Measurements from ENCODE around the gene CCNL2. TPM values are rescaled to one million over a fixed set of nuclear protein-coding genes. Genes with fewer than 3 reads are reported as not detected.
"Not testable (repeated sequence)": the region's sequence is repeated elsewhere in the genome, so short reads cannot be mapped to it uniquely, and the experiment has no call there.

Gene CCNL2
- total RNA-seq, 8 experiments from 2014 or later: 99.6 to 392 (median 163) TPM

GRCh38 chr1:1377540-1378205 is 21.5 kb downstream of the CCNL2 start:
- Histone ChIP-seq H3K4me1 (replicated peaks in 1 of 2) (peaks cover 17 to 19% of the 10 kb centered on the region in 2 donors), H3K4me3 (no peak overlapping the region), H3K27ac (no peak overlapping the region)
- in situ Hi-C loops (cut with MboI; ENCODE audit: low pct_unique_long_range_greater_than_20kb in 2 of 9, low sequenced_read_pairs in 9 of 9, unreplicated experiment in 9 of 9): no loop called here
- no peak for ATAC-seq (replicated peaks in 6 of 8)
- 85 to 100% (median 92%) methylated on average over 2 to 16 of the region's 16 CpGs; no CpG with 5 or more reads in 1 of the 10 experiments for WGBS, 10 experiments

DNA sequence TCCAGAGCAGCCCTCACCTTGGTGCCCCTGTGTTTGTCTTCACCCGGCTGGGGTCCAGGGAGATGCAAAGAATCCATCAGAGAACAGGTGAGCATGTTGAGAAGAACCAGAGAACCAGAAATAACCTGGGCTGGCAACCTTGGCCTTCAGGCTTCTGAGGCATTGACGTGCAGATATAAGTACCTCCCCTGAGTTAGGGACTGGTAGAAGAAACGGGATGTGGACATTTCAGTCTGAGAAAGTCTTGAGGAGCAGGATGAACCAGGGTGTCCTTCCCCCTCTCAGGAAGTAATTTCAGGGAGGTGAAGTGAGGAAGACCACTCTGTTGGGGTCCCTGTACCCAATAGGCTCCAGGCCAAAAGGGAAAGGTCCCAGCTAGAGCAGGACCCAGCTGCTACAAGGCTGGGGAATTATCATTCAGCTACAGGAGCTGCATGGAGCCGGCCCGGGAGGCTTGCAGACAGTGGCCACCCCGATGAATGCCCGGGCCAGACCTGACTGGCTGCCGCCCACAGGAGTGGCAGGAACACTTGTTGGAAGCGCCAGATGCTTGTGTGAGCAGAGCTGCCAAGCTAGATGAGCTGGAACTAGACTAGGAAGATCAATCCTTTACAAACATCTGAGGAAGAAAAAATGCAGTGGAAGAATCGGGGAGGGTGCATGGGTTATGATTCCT is 22.4 kb downstream of the CCNL2 start:
- 56 to 100% (median 89%) methylated on average over 1 to 9 of the region's 10 CpGs; no CpG with 5 or more reads in 1 of the 10 experiments for WGBS, 10 experiments
- in situ Hi-C loops (cut with MboI; ENCODE audit: low pct_unique_long_range_greater_than_20kb in 2 of 9, low sequenced_read_pairs in 9 of 9, unreplicated experiment in 9 of 9): no loop called here
- peak overlapping the region; percentile 97 to 99 for H3K27ac ChIP-seq

DNA sequence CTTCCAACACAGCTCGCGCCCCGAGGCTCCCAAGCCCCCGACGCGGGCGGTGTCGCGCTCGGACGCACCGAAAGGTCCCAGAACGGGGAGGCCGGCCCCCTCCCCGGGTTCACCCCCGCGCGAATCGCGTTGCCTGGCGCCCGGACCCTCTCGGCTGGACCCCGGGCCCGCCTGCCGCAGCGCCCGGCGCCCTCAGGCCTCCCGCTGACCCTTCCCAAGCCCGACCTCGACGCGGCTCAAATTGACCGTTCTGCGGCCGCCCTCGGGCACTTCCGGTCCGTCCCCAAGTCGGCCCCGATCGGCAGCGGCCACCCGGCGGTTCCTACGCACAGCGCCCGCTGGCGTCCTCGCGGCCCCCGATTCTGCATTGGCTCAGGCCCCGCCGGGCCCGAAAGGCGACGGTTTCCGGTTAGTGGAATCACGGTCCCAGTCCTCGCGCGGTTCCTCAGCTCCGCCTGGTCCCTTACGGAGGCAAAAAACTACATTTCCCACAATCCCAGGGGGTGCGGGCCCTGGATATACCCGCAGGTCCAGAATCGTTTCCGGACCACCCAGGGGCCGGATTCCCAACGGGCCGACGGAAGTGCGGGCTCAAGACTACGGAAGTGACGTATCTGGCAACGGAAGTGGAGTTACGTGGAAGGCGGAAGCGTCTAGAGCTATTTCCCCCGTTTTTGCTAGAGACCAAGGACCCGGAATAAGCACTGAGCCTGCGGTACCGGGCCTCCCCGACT is 24.0 kb downstream of the CCNL2 start, which contains the start of gene AURKAIP1:
TSS of gene AURKAIP1 (minus strand) at position 279 of the 734 bp plus-strand sequence. CDS start 451 bp downstream, outside the sequence.
- Histone ChIP-seq H3K4me1 (replicated peaks in 1 of 2) (peaks cover 26 to 29% of the 10 kb centered on the region in 2 donors), H3K27ac (peak within 1 kb of the TSS; percentile 97 to 99), H3K4me3 (peak within 1 kb of the TSS; percentile 72 to 97 (median 80))
- in situ Hi-C loops (cut with MboI; ENCODE audit: low pct_unique_long_range_greater_than_20kb in 2 of 9, low sequenced_read_pairs in 9 of 9, unreplicated experiment in 9 of 9): no loop called here
- WGBS, 10 experiments: 0 to 10% (median 1%) methylated on average over 2 to 48 of the region's 85 CpGs; no CpG with 5 or more reads in 4 of the 10 experiments
- peak; percentile 85 to 96 (median 92) for ATAC-seq (replicated peaks in 6 of 8)

More for the DNA sequence above, 22.4 kb downstream of the CCNL2 start:
- ATAC-seq (replicated peaks in 6 of 8): no peak
- H3K4me3 ChIP-seq: no peak overlapping the region
- peaks cover 25 to 28% of the 10 kb centered on the region in 2 donors for H3K4me1 ChIP-seq (replicated peaks in 1 of 2)

DNA sequence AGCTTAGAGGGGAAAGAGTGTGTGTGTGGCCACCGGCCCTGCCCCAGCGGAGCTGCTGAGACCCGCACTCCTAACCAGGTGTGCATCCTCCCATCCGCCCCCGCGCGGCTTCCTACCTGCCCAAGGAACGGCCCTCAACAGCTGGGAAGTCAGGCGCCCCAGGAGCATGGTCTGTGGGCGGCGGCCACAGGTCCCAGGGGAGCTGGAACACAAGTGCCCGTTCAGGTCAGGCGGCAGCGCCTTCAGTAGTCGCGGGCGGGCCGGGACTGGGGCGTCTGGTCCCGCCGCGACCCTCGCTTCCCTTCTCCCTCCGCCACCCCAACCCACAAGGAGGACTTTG is 24.6 kb downstream of the CCNL2 start:
- H3K27ac ChIP-seq: peak overlapping the region; percentile 90 to 99

GRCh38 chr1:1373815-1374588 is 25.1 kb downstream of the CCNL2 start:
- 0 to 84% (median 44%) methylated on average over 1 to 21 of the region's 52 CpGs; no CpG with 5 or more reads in 3 of the 10 experiments for WGBS, 10 experiments
- H3K4me1 ChIP-seq (replicated peaks in 1 of 2): peaks cover 26 to 29% of the 10 kb centered on the region in 2 donors
- peak overlapping the region; percentile 72 to 97 (median 80) for H3K4me3 ChIP-seq
- H3K27ac ChIP-seq: peak overlapping the region; percentile 90 to 99
- ATAC-seq (replicated peaks in 6 of 8): no peak
- in situ Hi-C loops (cut with MboI; ENCODE audit: low pct_unique_long_range_greater_than_20kb in 2 of 9, low sequenced_read_pairs in 9 of 9, unreplicated experiment in 9 of 9): no loop called here

More for the DNA sequence above, 24.6 kb downstream of the CCNL2 start:
- peak overlapping the region; percentile 72 to 97 (median 80) for H3K4me3 ChIP-seq
- ATAC-seq (replicated peaks in 6 of 8): peak in 5 of 8 experiments; percentile 0 to 7 (median 1)
- 0 to 4% methylated on average over 1 to 5 of the region's 24 CpGs; no CpG with 5 or more reads in 8 of the 10 experiments for WGBS, 10 experiments
- in situ Hi-C loops (cut with MboI; ENCODE audit: low pct_unique_long_range_greater_than_20kb in 2 of 9, low sequenced_read_pairs in 9 of 9, unreplicated experiment in 9 of 9): no loop called here
- peaks cover 26 to 29% of the 10 kb centered on the region in 2 donors for H3K4me1 ChIP-seq (replicated peaks in 1 of 2)

DNA sequence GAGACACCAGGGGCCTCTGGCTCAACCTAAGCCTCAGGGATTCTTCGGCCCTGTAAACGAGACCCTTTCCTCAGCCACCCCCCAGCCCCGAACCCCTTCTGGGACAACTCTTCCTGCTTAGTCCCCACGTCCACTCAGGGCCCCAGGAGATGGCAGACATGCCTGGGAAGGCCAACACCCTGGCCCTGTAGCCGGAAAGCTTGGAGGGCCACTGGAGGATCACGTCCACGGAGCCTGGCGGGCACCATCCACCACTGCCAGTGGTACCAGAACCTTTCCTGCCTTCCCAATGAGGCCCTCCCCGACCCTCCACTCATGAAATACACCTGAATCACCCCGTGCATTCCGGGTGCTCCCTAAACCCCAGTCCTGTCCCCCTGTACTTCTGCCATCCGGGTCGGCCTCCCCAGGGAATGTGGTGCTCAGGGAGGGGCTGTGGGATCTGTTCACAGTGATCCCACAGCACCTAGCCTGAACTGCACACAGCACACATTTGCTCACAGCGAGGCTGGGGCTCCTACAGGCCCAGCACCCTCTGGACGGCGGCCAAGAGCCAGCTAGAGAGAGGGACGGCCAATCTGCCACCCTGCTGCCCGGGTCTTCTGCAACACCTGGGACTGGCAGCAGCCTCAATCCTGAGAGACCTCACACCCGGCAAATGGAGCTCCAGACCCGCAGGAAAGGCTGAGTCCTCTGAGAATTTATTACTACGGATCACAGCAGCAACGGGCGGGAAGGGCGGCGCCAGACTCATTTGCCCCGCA is 25.9 kb downstream of the CCNL2 start:
- no peak for ATAC-seq (replicated peaks in 6 of 8)
- H3K4me3 ChIP-seq: peak overlapping the region in 4 of 5 donors; percentile 72 to 97 (median 80)
- H3K4me1 ChIP-seq (replicated peaks in 1 of 2): peaks cover 26 to 29% of the 10 kb centered on the region in 2 donors
- WGBS, 10 experiments: 80 to 100% (median 90%) methylated on average over 1 to 15 of the region's 26 CpGs; no CpG with 5 or more reads in 5 of the 10 experiments
- in situ Hi-C loops (cut with MboI; ENCODE audit: low pct_unique_long_range_greater_than_20kb in 2 of 9, low sequenced_read_pairs in 9 of 9, unreplicated experiment in 9 of 9): no loop called here
- no peak overlapping the region for H3K27ac ChIP-seq

- Histone ChIP-seq H3K4me3 (peak overlapping the region in 2 of 5 donors; percentile 4 to 6), H3K4me1 (replicated peaks in 1 of 2) (peaks cover 26 to 29% of the 10 kb centered on the region in 2 donors), H3K27ac (no peak overlapping the region)
- ATAC-seq (replicated peaks in 6 of 8): peak; percentile 3 to 22 (median 18)
- 4 to 85% (median 32%) methylated on average over 1 to 14 of the region's 26 CpGs; no CpG with 5 or more reads in 4 of the 10 experiments for WGBS, 10 experiments
- in situ Hi-C loops (cut with MboI; ENCODE audit: low pct_unique_long_range_greater_than_20kb in 2 of 9, low sequenced_read_pairs in 9 of 9, unreplicated experiment in 9 of 9): no loop called here
These were observed 27.1 kb downstream of the CCNL2 start for GRCh38 chr1:1371746-1372711.

DNA sequence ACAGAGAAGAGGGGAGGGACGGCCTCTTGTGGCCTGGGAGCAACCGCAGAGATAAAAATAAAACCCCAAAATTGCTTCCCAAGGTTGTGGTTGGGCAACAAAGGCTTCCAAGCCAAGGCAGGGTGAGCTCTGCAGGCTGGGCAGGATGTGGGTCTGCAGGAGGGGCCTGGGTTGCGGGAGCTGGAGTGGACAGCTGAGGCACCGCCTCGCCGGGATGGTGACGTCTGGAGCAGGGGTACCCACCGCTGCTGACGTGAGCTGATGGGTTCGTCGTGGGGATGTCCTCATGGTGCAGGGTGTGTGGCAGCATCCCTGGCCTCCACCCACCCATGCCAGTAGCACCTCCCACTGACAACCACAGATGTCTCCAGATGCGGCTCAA is 27.8 kb downstream of the CCNL2 start:
- H3K4me3 ChIP-seq: no peak overlapping the region
- no peak for ATAC-seq (replicated peaks in 6 of 8)
- H3K4me1 ChIP-seq (replicated peaks in 1 of 2): peaks cover 24 to 28% of the 10 kb centered on the region in 2 donors
- in situ Hi-C loops (cut with MboI; ENCODE audit: low pct_unique_long_range_greater_than_20kb in 2 of 9, low sequenced_read_pairs in 9 of 9, unreplicated experiment in 9 of 9): no loop called here
- H3K27ac ChIP-seq: no peak overlapping the region
- 71 to 100% (median 86%) methylated on average over 1 to 10 of the region's 12 CpGs; no CpG with 5 or more reads in 7 of the 10 experiments for WGBS, 10 experiments

DNA sequence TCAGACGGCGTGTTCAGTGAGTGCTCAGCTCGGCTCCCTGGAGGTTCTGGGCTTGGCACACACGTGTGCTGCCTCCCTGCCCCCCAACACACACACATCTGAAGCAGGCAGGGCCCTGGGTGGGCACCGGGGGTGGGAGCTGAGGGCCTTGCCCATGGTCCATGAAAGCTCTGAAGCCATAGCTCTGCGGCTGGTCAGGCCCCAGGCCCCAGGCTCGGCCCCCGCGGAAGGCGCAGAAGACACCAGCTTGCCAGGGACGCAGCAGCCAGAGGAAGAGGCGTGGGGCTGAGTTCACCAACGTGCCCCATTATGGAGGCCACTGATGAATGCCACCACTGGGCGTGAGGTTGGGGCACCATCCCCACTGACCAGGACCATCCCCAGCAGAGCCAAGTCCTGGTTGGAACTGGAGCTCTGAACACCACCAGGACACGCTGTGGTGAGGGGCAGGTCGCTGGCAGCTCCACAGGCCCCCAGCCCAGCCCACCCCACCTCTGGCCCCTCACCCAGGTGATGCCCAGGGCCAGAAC is 28.3 kb downstream of the CCNL2 start:
- Histone ChIP-seq H3K27ac (no peak overlapping the region), H3K4me3 (no peak overlapping the region), H3K4me1 (replicated peaks in 1 of 2) (peaks cover 19 to 23% of the 10 kb centered on the region in 2 donors)
- no peak for ATAC-seq (replicated peaks in 6 of 8)
- 100% methylated on average over 6 of the region's 16 CpGs; no CpG with 5 or more reads in 9 of the 10 experiments for WGBS, 10 experiments
- in situ Hi-C loops (cut with MboI; ENCODE audit: low pct_unique_long_range_greater_than_20kb in 2 of 9, low sequenced_read_pairs in 9 of 9, unreplicated experiment in 9 of 9): no loop called here

DNA sequence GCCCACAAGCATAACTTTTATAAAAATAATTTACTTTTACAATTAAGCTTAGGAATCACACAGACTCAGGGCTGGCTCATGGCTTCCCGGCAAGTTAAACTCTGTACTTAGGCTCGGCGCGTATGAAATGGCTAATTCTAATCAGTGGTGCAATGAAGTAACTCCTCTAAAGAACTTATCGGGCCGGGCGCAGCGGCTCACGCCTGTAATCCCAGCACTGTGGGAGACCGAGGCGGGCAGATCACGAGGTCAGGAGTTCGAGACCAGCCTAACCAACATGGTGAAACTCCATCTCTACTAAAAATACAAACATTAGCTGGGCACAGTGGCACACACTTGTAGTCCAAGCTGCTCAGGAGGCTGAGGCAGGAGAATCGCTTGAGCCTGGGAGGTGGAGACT is 29.0 kb downstream of the CCNL2 start:
- 93 to 100% (median 95%) methylated on average over 1 to 14 of the region's 14 CpGs; no CpG with 5 or more reads in 4 of the 10 experiments for WGBS, 10 experiments
- peaks cover 19 to 21% of the 10 kb centered on the region in 2 donors for H3K4me1 ChIP-seq (replicated peaks in 1 of 2)

GRCh38 chr1:1367315-1367714 is 31.8 kb downstream of the CCNL2 start:
- Histone ChIP-seq H3K4me1 (replicated peaks in 1 of 2) (peaks cover 7% of the 10 kb centered on the region in 2 donors), H3K27ac (no peak overlapping the region), H3K4me3 (no peak overlapping the region)
- no peak for ATAC-seq (replicated peaks in 6 of 8)
- in situ Hi-C loops (cut with MboI; ENCODE audit: low pct_unique_long_range_greater_than_20kb in 2 of 9, low sequenced_read_pairs in 9 of 9, unreplicated experiment in 9 of 9): no loop called here
- WGBS, 10 experiments: 80 to 100% (median 96%) methylated on average over 1 to 5 of the region's 5 CpGs

More for the DNA sequence above, 29.0 kb downstream of the CCNL2 start:
- in situ Hi-C loops (cut with MboI; ENCODE audit: low pct_unique_long_range_greater_than_20kb in 2 of 9, low sequenced_read_pairs in 9 of 9, unreplicated experiment in 9 of 9); ATAC-seq (replicated peaks in 6 of 8); H3K27ac ChIP-seq; H3K4me3 ChIP-seq: not testable (repeated sequence)

Measured in motor neuron (in vitro differentiated cells).